Gastrocnemius medialis (tissue), 4 donors: ENCODE results near the gene AKNA.

ENCODE experiments used
- POLR2A ChIP-seq, 2 donors: fragments of 450-650 bp; IDR thresholded peaks; one replicate each; pipeline ENCODE4 v1.6.1; 2017; ENCODE audit warnings: antibody characterized with exemption in 2 of 2, mild to moderate bottlenecking in 2 of 2, moderate library complexity in 2 of 2
- TF ChIP-seq, protein P1 (sequence below), 5 experiments: fragments of 450-650 bp in 3 of 5; fragments of 200-600 bp in 2 of 5; sonication (generic) in 2 of 5; IDR thresholded peaks in 4 of 5; conservative IDR thresholded peaks in 1 of 5; 1 replicate in 4 of 5; 2 replicates in 1 of 5; pipeline ENCODE4 v1.5.1; 2016 to 2019; ENCODE audit warnings: antibody characterized with exemption in 5 of 5, mild to moderate bottlenecking in 3 of 5, moderate library complexity in 3 of 5

DNA sequence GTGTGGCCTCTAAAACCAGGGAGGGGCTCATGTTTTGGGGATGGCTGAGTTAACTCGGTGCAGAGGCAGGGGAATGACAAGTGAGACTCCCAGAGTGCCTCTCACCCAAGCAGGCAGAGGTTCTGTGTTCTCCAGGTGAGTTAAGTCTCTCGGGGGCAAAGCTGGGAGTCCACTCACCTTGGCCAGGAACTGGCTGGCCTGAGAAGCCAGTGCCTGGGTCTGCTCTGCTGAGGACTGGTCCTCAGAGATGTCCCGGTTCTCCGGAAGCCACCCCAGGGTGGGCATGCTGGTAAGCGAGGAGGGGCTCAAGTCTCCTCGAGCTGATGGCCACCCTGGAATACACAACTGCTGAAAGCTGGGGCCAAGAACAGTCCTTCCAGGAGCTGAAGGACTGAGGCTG is 20.4 kb downstream of the AKNA start:
- TF ChIP-seq POLR2A (IDR thresholded peaks at IDR 0.05): no peak
- TF ChIP-seq, protein P1, sequence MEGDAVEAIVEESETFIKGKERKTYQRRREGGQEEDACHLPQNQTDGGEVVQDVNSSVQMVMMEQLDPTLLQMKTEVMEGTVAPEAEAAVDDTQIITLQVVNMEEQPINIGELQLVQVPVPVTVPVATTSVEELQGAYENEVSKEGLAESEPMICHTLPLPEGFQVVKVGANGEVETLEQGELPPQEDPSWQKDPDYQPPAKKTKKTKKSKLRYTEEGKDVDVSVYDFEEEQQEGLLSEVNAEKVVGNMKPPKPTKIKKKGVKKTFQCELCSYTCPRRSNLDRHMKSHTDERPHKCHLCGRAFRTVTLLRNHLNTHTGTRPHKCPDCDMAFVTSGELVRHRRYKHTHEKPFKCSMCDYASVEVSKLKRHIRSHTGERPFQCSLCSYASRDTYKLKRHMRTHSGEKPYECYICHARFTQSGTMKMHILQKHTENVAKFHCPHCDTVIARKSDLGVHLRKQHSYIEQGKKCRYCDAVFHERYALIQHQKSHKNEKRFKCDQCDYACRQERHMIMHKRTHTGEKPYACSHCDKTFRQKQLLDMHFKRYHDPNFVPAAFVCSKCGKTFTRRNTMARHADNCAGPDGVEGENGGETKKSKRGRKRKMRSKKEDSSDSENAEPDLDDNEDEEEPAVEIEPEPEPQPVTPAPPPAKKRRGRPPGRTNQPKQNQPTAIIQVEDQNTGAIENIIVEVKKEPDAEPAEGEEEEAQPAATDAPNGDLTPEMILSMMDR (IDR thresholded peaks at IDR 0.05 in 4 of 5, conservative IDR thresholded peaks at IDR 0.05 in 1 of 5): no peak
